ENCODE results near the gene VIPR2.

- TF ChIP-seq CTCF (IDR thresholded peaks at IDR 0.05; ENCODE audit: borderline replicate concordance, extremely low read depth, low read length, poor library complexity, severe bottlenecking), result no peak
- no peak for TF ChIP-seq EZH2 (IDR thresholded peaks at IDR 0.05; ENCODE audit: borderline replicate concordance, low read depth, low read length, severe bottlenecking)
Measured at GRCh38 chr7:159153511-159153910, 8.8 kb upstream of the VIPR2 start.
